MCF 10A (cell line): ENCODE results near the gene TXLNG. TPM values are rescaled to one million over a fixed set of nuclear protein-coding genes. Genes with fewer than 3 reads are reported as not detected.

Experiments
- BruUV-seq: library from RNA; stranded (reverse); fragments of 400-500 nt; replicated peaks from 2 replicates; lab custom pipeline; 2021; lab: Mats Ljungman, UMichigan
- CTCF ChIA-PET: fragments of 300-600 bp; sonication (Branson Sonifier 250); formaldehyde crosslinking; extraction: SDS; loops from one replicate; lab custom pipeline; 2021; ENCODE audit warnings: antibody characterized with exemption, inconsistent platforms; lab: Yijun Ruan, JAX
- POLR2A ChIA-PET: fragments of 300-600, 350-650 bp; sonication (Branson Sonifier 250); formaldehyde crosslinking; extraction: SDS; loops from one replicate; lab custom pipeline; 2020; ENCODE audit warnings: antibody characterized with exemption, inconsistent platforms; lab: Yijun Ruan, JAX
- DNase-seq: peaks from one replicate; pipeline ENCODE4 v3.0.0-alpha.2; 2018; ENCODE audit not compliant: unreplicated experiment
- H3K27ac Mint-ChIP-seq: one replicate; pipeline ENCODE4 v1.8.0; 2022; ENCODE audit warnings: mild to moderate bottlenecking, low read depth, mixed read lengths; ENCODE audit not compliant: unreplicated experiment
- H3K27me3 Mint-ChIP-seq: one replicate; pipeline ENCODE4 v1.8.0; 2022; ENCODE audit warnings: mixed read lengths; ENCODE audit not compliant: insufficient read depth, unreplicated experiment
- H3K36me3 Mint-ChIP-seq: one replicate; pipeline ENCODE4 v1.8.0; 2022; ENCODE audit warnings: mild to moderate bottlenecking, moderate library complexity, mixed read lengths; ENCODE audit not compliant: insufficient read depth, unreplicated experiment
- H3K4me1 Mint-ChIP-seq: one replicate; pipeline ENCODE4 v1.8.0; 2022; ENCODE audit warnings: mixed read lengths; ENCODE audit not compliant: insufficient read depth, unreplicated experiment
- H3K4me3 Mint-ChIP-seq: one replicate; pipeline ENCODE4 v1.8.0; 2022; ENCODE audit warnings: mild to moderate bottlenecking, moderate library complexity, mixed read lengths; ENCODE audit not compliant: unreplicated experiment
- H3K9me3 Mint-ChIP-seq: one replicate; pipeline ENCODE4 v1.8.0; 2022; ENCODE audit warnings: mixed read lengths; ENCODE audit not compliant: unreplicated experiment
- CTCF ChIP-seq: fragments of 200-600 bp; IDR thresholded peaks from one replicate; pipeline ENCODE4 v1.8.0; 2022; ENCODE audit warnings: antibody characterized with exemption, mild to moderate bottlenecking; ENCODE audit not compliant: unreplicated experiment
- intact Hi-C: fragments of 100-400 bp; cut with micrococcal nuclease; formaldehyde crosslinking; loops from 2 replicates; pipeline ENCODE4 v1.14.1; 2022
- total RNA-seq: library from RNA; stranded (reverse); gene quantifications from 2 replicates; pipeline ENCODE4 v1.2.3, GENCODE V29; 2022

Gene TXLNG
- total RNA-seq, 1 experiment from 2014 or later = 43.2 TPM

- DNase-seq = no peak
- Mint-ChIP-seq H3K4me1 (peaks cover 8% of the 10 kb centered on the region), H3K36me3 (peaks cover 77% of the 10 kb centered on the region), H3K27me3 (no peaks in the 10 kb centered on the region), H3K4me3 (no peak overlapping the region), H3K9me3 (no peaks in the 10 kb centered on the region), H3K27ac (no peak overlapping the region)
- intact Hi-C loops = no loop called here
- POLR2A ChIA-PET = interaction anchor here (0.8 kb wide), 1 partner anchor 58 kb away, joined by 3 read pairs; no protein-coding TSS in a partner anchor
- CTCF ChIA-PET = interaction anchor here (1.9 kb wide), 1 partner anchor 17 kb away, joined by 4 read pairs; no protein-coding TSS in a partner anchor
- TF ChIP-seq CTCF = no peak
- TSS peak; percentile 21 for BruUV-seq
These were observed 57.1 kb downstream of the TXLNG start for GRCh38 chrX:16843208-16843909.

- CTCF ChIA-PET = interaction anchor here (1.2 kb wide), 1 partner anchor 201 kb away, joined by 4 read pairs; no protein-coding TSS in a partner anchor
- Mint-ChIP-seq H3K27me3 (no peaks in the 10 kb centered on the region), H3K4me1 (no peaks in the 10 kb centered on the region), H3K4me3 (no peak overlapping the region), H3K27ac (no peak overlapping the region), H3K36me3 (peaks cover 72% of the 10 kb centered on the region), H3K9me3 (no peaks in the 10 kb centered on the region)
- BruUV-seq = no TSS peak
- no peak for TF ChIP-seq CTCF
- intact Hi-C loops = no loop called here
- POLR2A ChIA-PET = interaction anchor here (1.0 kb wide), 1 partner anchor 11 kb away, joined by 3 read pairs; no protein-coding TSS in a partner anchor
- no peak for DNase-seq
These were observed 59.4 kb downstream of the TXLNG start for GRCh38 chrX:16845686-16846085.

GRCh38 chrX:16848541-16848940 is 62.3 kb downstream of the TXLNG start:
- Mint-ChIP-seq H3K27me3 (no peaks in the 10 kb centered on the region), H3K4me3 (no peak overlapping the region), H3K4me1 (no peaks in the 10 kb centered on the region), H3K27ac (no peak overlapping the region), H3K9me3 (no peaks in the 10 kb centered on the region), H3K36me3 (peaks cover 61% of the 10 kb centered on the region)
- ChIA-PET POLR2A (interaction anchor here (1.0 kb wide), 1 partner anchor 8 kb away, joined by 3 read pairs; no protein-coding TSS in a partner anchor), CTCF (interaction anchor here (0.6 kb wide), 1 partner anchor 726 kb away, joined by 3 read pairs; no protein-coding TSS in a partner anchor)
- no peak for TF ChIP-seq CTCF
- no TSS peak for BruUV-seq
- intact Hi-C loops = no loop called here
- DNase-seq = no peak

GRCh38 chrX:16851421-16851820 is 65.2 kb downstream of the TXLNG start:
- Mint-ChIP-seq H3K36me3 (peaks cover 71% of the 10 kb centered on the region), H3K27ac (no peak overlapping the region), H3K4me3 (no peak overlapping the region), H3K27me3 (no peaks in the 10 kb centered on the region), H3K9me3 (no peaks in the 10 kb centered on the region), H3K4me1 (no peaks in the 10 kb centered on the region)
- no TSS peak for BruUV-seq
- ChIA-PET CTCF (interaction anchor here (0.6 kb wide), 2 partner anchors 33 to 895 kb away, joined by 3 to 4 read pairs; no protein-coding TSS in a partner anchor), POLR2A (interaction anchor here (1.3 kb wide), 2 partner anchors 10 to 17 kb away, joined by 4 to 5 read pairs; no protein-coding TSS in a partner anchor)
- intact Hi-C loops = no loop called here
- TF ChIP-seq CTCF = no peak
- no peak for DNase-seq
